GM19193 (cell line): ENCODE measurements around the gene WDR62.

Experiments used
- POLR2A ChIP-seq: IDR thresholded peaks from 4 replicates; pipeline ENCODE4 v1.6.1; 2011; ENCODE audit not compliant: insufficient read depth, insufficient read length; ENCODE audit errors: extremely low read depth

Gene WDR62

GRCh38 chr19:36028313-36029041 lies 26.2 kb upstream of the WDR62 start:
- no peak for TF ChIP-seq POLR2A

GRCh38 chr19:36030264-36031148 lies 24.2 kb upstream of the WDR62 start:
- no peak for TF ChIP-seq POLR2A

GRCh38 chr19:36031308-36031707 lies 23.4 kb upstream of the WDR62 start:
- no peak for TF ChIP-seq POLR2A

- no peak for TF ChIP-seq POLR2A
Measured at GRCh38 chr19:36032251-36033104, 22.2 kb upstream of the WDR62 start, which contains the start of gene CLIP3. TSS of gene CLIP3 (minus strand) at chr19:36032873. CDS start at chr19:36032357, 516 bp downstream.

- no peak for TF ChIP-seq POLR2A
Measured at GRCh38 chr19:36040495-36040894, 14.2 kb upstream of the WDR62 start.

GRCh38 chr19:36041831-36042230 lies 12.9 kb upstream of the WDR62 start:
- no peak for TF ChIP-seq POLR2A

GRCh38 chr19:36043952-36044351 lies 10.7 kb upstream of the WDR62 start:
- TF ChIP-seq POLR2A = no peak

GRCh38 chr19:36046443-36047050 lies 8.2 kb upstream of the WDR62 start:
- no peak for TF ChIP-seq POLR2A

- no peak for TF ChIP-seq POLR2A
Measured at GRCh38 chr19:36047835-36048234, 6.9 kb upstream of the WDR62 start.

GRCh38 chr19:36049080-36049698 lies 5.5 kb upstream of the WDR62 start:
- no peak for TF ChIP-seq POLR2A

- TF ChIP-seq POLR2A = no peak
Measured at GRCh38 chr19:36051236-36051635, 3.5 kb upstream of the WDR62 start.

- TF ChIP-seq POLR2A = no peak
Measured at GRCh38 chr19:36051637-36052036, 3.1 kb upstream of the WDR62 start.

GRCh38 chr19:36054119-36054732 lies 471 bp upstream of the WDR62 start, which contains the start of gene THAP8:
TSS of gene THAP8 (minus strand) at chr19:36054285. CDS start at chr19:36054217, 68 bp downstream.
- TF ChIP-seq POLR2A = peak; percentile 72
